ENCODE measurements around the gene BTG4. TPM values are rescaled to one million over a fixed set of nuclear protein-coding genes. Genes with fewer than 3 reads are reported as not detected.

The BTG4 gene
- total RNA-seq, 1 experiment from 2014 or later = 0.39 TPM

DNA sequence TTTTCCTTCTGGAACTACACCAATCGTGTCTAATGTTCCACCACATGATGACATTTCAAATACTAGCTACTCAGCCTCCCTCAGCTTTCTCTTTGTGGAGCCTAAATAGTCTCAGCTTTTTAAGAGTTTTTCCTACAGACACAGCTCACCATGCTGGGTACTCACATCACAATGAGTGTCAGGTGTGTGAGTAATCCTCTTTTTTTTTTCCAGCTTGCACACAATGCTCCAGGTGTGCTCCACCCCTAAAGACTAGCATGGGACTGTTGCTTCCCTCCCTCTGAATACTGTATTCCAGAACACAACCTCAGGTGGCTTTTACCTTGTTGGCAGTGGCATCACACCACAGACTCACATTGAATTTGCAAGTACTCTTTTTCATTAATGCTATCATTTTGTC lies 11.7 kb downstream of the BTG4 start:
- DNase-seq (ENCODE audit: low read depth) = no peak

DNA sequence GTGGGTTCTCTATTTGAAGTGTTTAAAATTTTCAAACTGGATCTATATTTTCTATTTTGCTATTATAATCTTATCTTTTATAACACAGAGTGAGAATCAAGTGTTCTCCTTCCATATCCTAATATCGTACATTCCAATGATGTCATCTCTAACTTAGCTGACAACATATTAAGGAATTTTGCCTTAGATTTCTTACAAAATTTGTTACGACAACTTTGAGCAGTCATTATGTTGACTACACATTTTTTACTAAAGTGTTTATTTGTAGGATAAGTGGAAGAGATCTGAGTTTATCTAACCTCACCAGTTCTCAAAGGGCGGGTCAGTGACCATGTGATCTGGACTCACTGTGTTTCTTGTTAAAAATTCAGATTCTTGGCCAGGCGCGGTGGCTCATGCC lies 12.7 kb downstream of the BTG4 start:
- no peak for DNase-seq (ENCODE audit: low read depth)

DNA sequence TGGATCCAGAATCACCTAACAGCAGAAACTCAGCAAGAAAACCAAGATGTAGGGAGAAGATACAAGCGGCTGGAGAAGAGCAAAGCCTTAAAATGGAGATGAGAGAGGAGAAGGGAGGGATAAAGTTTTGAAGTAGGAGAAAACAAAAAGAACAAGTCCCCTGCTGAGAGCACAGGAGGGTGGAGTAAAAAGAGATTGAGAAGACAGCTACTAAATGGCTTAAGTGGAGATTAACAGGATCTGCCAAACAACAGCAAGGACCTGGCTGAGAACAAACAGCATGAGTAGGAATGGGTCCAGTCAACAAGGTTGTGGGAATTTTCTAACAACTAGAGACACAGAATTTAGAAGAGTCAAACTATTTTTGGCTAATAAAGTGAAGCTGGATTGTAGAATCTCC lies 18.1 kb downstream of the BTG4 start:
- DNase-seq (ENCODE audit: low read depth) = no peak

DNA sequence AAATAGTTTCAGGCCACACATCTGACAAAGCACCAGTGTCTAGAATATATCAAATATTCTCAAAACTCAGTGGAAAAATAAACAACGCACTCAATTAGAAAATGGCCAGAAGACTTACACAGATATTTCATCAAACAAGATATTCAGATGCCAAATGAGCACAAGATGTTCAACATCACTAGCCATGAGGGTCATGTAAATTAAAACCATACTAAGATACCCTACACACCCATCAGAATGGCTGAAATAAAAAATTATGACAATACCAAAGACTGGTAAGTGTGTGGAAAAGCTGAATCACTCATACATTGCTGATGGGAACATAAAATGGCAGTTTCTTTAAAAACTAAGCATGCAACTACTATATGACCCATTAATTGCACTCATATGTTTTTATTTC lies 21.7 kb downstream of the BTG4 start:
- DNase-seq (ENCODE audit: low read depth) = no peak

DNA sequence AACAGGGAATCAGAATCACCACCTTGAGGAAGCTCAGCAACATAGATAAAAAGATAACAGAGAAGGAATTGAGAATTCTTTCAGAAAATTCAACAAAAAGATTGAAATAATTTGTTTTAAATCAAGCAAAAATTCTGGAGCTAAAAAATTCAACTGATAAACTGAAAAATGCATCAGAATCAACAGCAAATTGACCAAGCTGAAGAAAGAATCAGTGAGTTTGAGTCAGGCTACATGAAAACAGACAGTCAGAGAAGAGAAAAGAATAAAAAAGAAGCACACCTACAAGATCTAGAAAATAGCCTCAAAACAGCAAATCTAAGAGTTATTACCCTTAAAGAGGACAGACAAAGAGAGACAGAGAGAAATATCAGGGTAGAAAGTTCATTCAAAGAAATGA lies 28.8 kb downstream of the BTG4 start:
- DNase-seq (ENCODE audit: low read depth) = no peak

DNA sequence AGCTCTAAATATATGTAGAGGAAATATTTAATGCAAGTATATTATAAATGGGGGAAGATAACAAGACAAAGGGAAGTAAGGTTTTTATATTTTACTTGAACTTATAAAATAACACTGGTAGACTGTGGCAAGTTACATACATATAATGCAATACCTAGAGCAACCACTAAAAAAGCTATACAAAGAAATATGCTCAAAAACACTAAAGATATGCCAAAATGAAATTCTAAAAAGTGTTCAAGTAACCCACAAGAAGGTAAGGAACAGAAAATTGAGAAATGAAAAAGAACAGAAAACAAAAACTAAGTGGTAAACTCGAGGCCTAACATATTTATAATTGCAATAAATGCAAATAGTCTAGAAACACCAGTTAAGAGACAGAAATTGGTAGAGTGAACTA lies 32.5 kb downstream of the BTG4 start:
- no peak for DNase-seq (ENCODE audit: low read depth)

DNA sequence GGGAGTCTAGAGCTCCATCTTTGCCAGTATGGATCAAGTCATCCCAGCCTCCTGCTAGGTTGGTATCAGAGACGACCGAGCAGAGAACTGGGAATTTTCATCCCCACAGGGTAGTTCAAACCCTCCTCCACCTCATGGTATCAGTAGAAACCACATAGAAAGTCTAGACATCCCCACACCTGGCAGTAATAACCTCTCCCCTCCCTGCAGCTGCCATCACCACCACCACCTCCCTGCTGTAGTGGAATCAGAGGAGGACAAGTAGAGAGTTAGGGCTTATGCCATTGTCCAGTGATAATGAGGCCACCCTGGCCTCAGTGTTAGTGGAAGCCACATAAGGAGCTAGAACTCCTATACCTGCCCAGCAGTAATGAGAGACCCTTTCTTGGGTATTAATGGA lies 34.3 kb downstream of the BTG4 start:
- DNase-seq (ENCODE audit: low read depth) = no peak

DNA sequence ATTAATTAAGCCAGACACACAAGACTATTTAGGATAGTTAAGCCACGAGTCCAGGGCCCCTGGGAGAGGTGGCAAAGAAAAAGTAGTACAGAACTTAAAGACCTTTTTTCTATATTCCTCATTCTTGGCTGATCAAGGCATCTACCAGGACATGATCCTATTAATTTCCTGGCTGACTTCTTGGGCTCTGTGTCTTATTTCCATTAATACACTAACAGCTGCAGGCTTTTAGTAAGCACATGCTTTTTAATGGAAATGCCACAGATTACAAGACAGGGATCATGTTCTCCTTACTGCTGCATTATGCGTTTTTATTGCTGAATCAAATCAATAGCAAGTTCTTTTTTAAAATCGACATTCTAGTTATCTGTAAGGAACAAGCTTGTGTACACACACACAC lies 35.2 kb downstream of the BTG4 start:
- no peak for DNase-seq (ENCODE audit: low read depth)

DNA sequence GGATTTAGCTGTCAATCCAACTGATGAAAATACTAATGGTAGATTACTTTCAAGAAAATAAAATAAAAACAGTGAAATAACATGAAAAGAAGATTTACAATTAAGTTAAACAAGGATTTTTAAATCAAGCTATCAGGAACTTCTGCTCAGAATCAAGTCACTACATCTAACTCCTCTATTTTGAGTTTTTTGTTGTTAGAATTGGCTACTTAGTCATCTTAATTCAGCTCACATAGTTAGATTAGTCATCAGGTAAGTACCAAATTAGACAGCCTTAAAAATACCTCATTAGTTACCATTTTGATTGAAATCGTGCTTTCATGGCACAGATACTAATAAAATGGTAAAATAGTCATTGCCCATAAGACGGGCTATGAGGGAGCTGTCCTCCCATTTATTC lies 35.8 kb downstream of the BTG4 start:
- no peak for DNase-seq (ENCODE audit: low read depth)

DNA sequence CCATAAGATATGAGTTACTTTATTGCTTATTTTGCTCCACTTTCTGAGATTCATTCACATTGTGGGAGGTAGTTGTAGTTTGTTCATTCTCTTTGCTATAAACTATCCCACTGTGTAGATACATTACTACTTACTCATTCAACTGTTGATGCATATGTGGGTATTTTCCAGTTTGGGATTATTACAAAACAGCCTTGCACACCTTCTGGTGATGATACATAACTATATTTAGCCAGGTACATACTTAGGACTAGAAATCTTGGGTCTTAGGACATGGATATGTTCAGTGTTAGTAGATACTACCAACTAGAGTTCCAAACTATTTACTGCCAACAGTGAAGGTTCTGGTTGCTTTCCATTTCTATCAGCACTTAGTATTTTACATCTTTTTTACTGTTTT lies 37.8 kb downstream of the BTG4 start:
- DNase-seq (ENCODE audit: low read depth) = no peak

DNA sequence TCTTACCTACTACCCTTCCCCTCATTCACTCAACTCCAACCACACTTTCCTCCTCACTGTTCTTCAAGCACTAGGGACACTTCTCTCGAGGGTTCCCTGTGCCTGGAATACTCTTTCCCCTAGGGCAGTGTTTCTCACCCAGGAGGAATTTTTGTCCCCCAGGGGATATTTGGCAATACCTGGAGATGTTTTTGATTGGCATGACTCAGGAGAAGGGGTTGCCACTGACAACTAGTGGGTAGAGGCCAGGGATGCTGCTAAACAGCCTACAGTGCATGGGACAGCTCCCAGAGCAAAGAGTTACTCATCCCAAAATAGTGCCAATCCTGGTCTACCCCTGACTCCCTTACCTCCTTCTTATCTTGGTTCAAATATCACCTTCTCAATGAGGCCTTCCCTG lies 40.0 kb downstream of the BTG4 start:
- DNase-seq (ENCODE audit: low read depth) = no peak

DNA sequence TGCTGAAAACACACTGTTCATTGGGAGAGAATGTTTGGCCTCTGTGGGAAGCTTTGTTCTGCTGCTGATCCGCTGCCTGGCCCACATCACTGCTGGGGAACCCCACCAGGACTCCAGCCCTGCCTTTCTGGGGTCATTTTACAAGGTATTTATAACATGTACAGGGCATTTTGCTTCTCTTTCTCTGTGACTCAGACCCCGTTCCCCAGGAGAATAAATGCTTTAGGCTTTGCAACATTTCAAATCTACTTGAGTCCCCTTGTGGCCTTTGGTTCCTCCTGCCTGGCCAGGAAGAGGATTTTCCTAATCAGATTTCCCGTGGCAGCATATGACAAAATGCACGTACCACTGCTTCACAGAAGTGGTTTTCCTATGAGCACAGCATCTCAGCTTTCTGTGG lies 43.0 kb downstream of the BTG4 start:
- no peak for DNase-seq (ENCODE audit: low read depth)

DNA sequence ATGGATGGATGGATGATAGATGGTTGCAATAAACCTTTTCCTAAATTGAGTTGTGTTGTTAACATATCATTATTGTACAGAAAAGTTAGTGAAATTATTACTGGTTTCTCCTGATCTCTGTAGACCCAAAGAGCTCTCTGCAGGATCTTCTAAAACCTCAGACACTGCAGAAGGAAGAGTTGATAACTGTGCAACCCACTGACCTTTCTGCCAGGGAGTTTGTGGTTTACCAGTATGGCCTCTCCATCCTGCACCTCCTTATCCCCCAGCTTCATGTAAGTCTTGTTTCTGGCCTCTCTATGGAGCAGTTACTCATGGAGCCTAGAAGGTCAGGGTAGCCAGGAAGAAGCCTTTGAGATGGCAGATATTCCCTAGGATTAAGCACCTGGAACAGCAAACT lies 45.6 kb downstream of the BTG4 start:
- DNase-seq (ENCODE audit: low read depth) = no peak

DNA sequence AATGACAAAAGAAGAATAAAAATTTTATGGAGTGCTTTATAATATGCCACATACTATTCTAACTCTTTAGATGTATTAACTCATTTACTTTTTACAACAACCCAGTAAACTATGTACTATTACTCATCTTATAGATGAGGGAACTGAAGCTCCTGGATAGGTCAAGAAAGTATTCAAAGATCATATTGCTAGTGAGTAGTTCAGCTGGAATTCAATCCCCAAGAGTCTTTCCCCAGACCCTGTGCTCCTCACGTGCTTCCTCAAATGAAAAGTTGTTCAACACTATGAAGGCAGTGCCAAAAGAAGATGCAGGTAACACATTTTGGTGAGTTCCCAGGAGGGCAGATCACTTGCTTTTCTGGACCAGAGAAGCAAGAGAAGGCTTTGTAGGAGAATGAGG lies 46.8 kb downstream of the BTG4 start:
- peak; percentile 75 for DNase-seq (ENCODE audit: low read depth)

DNA sequence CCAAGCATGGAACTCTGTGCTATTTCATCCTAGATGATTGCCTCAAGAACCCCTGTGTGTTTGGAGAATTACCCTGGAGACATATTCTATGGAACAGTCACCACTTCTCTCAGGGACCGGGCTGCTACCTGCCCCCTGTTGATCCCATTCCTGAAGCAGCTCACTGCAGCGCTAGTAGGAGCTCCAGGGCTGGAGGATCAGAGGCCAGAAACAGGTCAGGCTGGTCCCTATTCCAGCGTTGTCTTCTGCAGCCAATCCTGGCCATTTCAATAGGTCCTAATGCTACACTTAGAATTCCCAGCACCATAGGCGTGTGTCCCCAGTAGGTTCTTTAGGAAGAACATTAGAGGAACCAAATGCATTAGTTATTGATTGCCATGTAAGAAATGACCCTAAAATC lies 48.9 kb downstream of the BTG4 start:
- DNase-seq (ENCODE audit: low read depth) = no peak

DNA sequence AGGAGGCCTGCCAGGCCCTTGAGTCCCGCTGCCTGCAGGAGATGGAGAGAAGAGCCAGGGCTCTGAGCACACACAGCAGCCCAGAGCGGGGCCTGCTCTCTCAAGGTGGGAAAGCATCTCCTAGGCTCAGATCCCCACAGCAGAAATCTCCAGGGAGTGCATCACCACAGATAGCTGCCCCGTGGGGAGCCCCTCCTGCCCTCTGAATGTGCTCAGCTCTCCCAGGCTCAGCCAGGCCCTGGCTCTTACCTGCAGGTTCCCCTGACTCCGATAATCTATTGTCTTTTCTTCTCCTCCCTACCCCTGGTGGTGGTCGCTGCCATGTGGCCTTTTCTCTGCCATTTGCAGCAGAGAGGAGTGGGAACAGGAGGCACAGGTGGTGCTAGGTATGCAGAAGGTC lies 49.9 kb downstream of the BTG4 start:
- no peak for DNase-seq (ENCODE audit: low read depth)

DNA sequence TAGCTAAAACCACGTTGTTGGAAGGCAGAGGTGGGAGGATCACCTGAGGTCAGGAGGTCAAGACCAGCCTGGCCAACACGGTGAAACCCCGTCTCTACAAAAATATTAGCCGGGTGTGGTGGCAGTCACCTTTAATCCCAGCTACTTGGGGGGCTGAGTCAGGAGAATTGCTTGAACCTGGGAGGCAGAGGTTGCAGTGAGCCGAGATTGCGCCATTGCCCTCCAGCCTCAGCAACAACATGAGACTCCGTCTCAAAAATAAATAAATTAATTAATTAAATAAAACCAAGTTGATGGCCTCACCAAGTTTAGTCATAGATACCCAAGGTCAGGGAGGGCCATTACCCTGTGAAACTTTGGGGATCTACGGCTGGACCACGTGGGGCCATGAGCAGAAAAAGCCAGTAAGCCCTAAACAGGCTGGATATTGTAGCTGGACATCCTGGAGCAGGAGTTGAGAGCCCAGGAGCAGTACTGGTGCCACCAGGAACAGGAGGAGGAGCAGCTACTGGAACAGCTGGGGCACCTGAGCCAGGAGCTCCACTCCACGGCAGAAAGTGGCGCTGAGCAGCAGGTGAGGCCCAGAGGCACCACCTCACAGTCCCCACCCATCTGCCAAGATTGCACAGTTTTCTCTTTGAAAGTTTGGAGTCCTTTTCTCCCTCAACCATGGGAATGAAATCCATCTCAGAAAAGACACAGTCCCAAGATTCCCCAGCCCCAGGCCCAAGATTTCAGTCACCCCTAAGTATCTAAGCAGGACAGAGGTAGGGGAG lies 50.5 kb downstream of the BTG4 start:
- no peak for DNase-seq (ENCODE audit: low read depth)

DNA sequence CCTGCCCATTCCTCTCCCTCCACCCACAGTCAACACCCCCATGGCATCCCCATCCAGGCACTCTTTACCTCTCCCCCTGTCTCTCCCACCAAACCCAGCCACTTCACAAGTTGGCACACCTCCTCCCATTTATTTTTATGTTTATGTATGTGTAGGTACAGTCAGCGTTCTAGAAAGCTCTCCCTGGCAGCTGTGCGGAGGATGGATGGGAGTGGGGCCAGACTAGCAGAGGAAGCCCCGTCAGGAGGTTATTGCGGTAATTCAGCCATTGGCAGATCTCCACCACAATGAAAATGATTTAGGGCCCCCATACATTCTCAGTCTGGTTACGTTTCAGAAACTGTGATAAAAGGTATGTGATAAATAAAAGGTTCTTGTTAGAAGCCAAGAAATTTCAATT lies 51.3 kb downstream of the BTG4 start:
- DNase-seq (ENCODE audit: low read depth) = no peak

DNA sequence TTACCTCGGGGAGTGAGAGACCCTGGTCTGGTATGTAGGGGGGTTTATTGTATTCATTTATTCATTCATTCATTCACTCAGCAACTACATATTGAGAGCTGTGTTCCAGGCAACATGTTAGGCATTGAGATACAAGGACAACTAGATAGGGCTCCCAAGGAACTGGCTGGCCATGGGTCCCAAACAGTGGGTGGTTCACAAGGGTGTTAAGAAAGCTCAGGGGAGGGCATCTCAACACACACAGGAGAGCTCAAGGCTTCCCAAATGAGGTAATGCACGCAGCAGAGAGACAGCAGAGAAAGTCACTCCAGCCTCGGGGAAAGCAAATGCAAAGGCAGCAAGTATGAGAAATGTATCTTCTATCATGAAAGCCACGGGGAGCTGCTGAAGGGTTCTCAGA lies 51.8 kb downstream of the BTG4 start:
- DNase-seq (ENCODE audit: low read depth) = no peak

DNA sequence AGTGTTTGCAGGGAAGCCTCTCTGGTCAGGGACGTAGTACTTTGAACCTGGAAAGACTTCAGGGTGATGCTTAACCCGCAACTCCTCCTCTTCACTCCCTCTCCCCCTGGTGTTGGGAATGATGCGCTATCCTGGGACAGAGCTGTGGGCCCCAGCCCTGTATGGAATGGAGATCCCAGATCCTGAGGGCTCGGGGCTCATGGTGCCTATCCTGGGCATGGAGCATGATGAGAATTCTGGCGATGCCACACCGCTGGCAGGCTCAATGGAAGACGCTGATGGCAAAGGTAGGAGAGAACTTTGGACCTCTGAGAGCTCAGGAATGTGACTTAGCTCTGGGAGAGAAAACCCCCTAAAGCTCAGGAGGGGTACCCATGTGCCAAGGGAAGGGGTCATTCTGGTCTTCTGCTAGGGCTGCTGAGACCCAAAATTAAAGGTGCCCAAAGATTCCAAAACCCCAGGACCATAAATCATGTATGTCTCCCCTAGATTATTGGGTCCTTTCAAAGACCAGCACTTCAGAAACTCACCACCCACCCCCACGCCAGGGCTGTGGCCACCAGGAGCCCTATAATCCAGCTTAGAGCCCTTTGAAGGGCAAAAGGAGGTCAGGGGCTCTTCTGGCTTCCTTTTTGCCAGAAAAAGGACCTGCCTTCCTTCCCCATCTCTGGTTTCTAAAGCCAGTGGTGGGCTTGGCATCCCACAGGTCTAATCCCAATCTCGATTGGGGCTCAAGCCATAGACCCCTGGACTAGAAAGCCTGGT lies 52.5 kb downstream of the BTG4 start:
- DNase-seq (ENCODE audit: low read depth) = no peak

DNA sequence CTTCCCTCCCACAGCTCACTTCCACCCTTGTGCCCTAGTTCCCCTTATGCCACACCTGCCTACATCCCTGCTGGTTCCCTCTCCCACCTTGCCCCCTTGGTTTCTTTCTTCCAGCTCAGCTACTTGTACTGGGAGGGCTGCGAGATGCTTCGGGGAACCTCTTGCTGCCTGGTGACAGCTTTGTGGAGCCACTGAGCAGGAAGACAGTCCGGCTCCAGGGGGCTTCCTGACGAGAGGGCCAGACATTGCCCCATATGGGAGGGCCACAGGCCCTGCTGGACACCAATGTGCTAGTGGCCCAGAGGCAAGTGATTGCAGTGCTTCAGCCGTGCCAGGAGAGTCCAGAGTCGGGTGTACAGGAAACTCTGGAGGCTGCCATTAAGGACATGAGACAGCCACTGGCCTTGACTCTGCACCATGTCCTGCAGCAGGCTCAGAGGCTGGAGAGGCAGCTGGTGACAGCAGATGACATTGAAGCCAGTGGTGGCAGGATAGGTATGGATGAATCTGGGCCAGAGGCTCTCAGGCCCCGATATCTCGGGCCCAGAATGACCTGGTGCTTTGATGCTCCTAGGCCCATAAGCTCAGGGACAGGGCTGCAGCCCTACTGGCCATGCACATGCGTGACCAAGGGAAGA lies 54.3 kb downstream of the BTG4 start:
- DNase-seq (ENCODE audit: low read depth) = no peak

DNA sequence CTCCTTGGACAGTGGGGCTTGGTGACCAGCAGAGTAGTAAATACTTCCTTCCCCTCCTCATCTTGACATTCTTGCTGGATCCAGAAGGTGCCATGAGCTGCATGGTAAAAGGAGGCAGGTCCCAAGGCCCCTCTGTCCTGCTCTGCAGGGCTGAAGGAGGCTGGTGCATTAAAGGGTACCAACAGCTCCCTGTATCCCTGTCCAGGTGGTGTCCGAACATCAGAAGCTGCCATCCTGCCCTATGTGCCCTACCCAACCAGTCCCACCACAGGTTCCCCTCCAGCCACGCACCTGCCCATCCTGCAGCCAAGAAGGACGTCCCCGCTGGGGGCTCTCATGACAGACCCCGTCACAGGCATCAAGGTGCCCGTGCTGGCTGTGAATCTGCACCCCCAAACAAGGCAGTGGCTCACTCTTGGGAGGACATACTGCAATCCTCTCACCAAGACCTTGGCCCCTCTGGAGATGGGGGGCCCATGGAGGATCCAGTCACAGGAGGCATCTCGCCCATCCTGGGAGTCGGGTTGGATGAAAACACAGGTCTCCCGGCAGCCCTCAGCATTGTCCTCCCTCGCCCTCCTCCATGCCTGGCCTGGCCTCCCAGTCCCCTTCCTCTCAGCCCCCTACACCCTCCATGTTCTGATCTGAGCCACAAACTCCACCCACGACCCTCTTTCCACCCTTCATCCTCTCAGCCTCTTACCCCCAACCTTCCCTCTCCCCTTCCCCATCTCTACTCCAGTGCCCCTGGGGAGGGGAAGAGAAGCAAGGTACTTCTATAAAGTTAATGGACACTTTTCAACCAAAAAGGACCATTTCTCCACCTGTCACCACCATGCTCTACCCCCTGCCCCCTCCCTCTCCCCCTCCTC lies 55.1 kb downstream of the BTG4 start:
- DNase-seq (ENCODE audit: low read depth) = no peak
